KMS-11 (cell line): ENCODE measurements around the gene LTB4R.

Experiments
- H2AFZ ChIP-seq: fragments of 200-600 bp; sonication (generic); 2 replicates; pipeline ENCODE4 v1.6.1; 2016; ENCODE audit warnings: antibody characterized with exemption, mixed run types, low read depth
- H3K27ac ChIP-seq: fragments of 200-600 bp; sonication (generic); 2 replicates; pipeline ENCODE4 v1.6.1; 2016; ENCODE audit warnings: mild to moderate bottlenecking, mixed run types
- H3K27me3 ChIP-seq: fragments of 200-600 bp; sonication (generic); 2 replicates; pipeline ENCODE4 v1.6.1; 2017; ENCODE audit warnings: mild to moderate bottlenecking, low read depth, mixed run types, moderate library complexity; ENCODE audit not compliant: insufficient read depth
- H3K36me3 ChIP-seq: fragments of 200-600 bp; sonication (generic); 2 replicates; pipeline ENCODE4 v1.6.1; 2017; ENCODE audit warnings: mild to moderate bottlenecking, mixed run types; ENCODE audit not compliant: insufficient read depth
- H3K4me1 ChIP-seq: fragments of 200-600 bp; sonication (generic); 2 replicates; pipeline ENCODE4 v1.6.1; 2016; ENCODE audit warnings: mild to moderate bottlenecking, low read depth, mixed run types; ENCODE audit not compliant: poor library complexity, severe bottlenecking
- H3K4me2 ChIP-seq: fragments of 200-600 bp; sonication (generic); 2 replicates; pipeline ENCODE4 v1.7.0; 2016; ENCODE audit warnings: mild to moderate bottlenecking, mixed run types
- H3K4me3 ChIP-seq: fragments of 200-600 bp; sonication (generic); IDR thresholded peaks from 2 replicates; pipeline ENCODE4 v1.6.1; 2017; ENCODE audit warnings: low read depth, low read length, mixed read lengths; ENCODE audit not compliant: insufficient read depth
- H3K79me2 ChIP-seq: fragments of 200-600 bp; sonication (generic); 2 replicates; pipeline ENCODE4 v1.6.1; 2016; ENCODE audit warnings: low read depth, mixed run types; ENCODE audit not compliant: insufficient read depth
- H3K9ac ChIP-seq: fragments of 200-600 bp; sonication (generic); 2 replicates; pipeline ENCODE4 v1.6.1; 2016; ENCODE audit warnings: mild to moderate bottlenecking, mixed run types
- H4K20me1 ChIP-seq: fragments of 200-600 bp; sonication (generic); 2 replicates; pipeline ENCODE4 v1.6.1; 2016; ENCODE audit warnings: mild to moderate bottlenecking, mixed run types; ENCODE audit not compliant: insufficient read depth
- CTCF ChIP-seq: fragments of 200-600 bp; sonication (generic); conservative IDR thresholded peaks from 2 replicates; pipeline ENCODE4 v1.6.1; 2017; ENCODE audit warnings: low read depth, mild to moderate bottlenecking, antibody characterized with exemption, low read length, moderate library complexity, mixed read lengths

LTB4R gene

GRCh38 chr14:24269368-24269767 lies 41.9 kb upstream of the LTB4R start:
- Histone ChIP-seq H3K9ac (no peak overlapping the region), H4K20me1 (no peaks in the 10 kb centered on the region), H2AFZ (no peak overlapping the region), H3K27me3 (no peaks in the 10 kb centered on the region), H3K4me1 (peaks cover 22% of the 10 kb centered on the region), H3K4me3 (no peak overlapping the region), H3K27ac (no peak overlapping the region), H3K4me2 (no peak overlapping the region), H3K36me3 (no peaks in the 10 kb centered on the region), H3K79me2 (no peaks in the 10 kb centered on the region)
- no peak for TF ChIP-seq CTCF

DNA sequence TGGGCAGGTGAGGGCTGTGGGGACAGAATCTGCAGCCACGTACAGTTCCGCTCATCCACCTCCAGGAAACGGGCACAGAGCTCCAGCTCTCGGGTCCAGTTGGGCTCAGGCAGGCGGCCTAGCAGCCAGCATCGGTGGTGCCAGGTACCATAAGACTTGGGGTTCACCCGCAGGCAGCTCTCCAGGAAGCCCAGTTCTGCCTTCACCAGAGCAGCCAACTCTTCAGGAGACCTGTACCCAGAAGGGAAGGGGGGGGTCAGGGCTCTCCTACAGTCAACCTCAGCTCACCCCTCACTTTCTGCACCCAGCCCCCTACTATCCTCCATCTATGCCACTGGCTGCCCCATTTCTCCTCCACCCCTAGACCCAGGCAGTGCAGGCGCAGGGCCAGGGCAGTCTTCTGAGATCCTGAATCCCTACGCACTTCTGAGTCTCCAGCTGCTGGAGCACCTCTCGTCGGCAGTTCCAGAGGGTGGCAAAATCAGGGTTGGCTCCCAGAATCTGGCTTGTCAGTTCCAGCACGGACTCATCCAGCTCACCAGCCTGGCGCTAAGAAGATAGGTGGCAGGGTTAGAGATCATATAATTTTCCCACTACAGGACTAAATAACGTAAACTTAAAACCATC lies 41.3 kb upstream of the LTB4R start:
- H2AFZ ChIP-seq: no peak overlapping the region
- H3K4me1 ChIP-seq: peaks cover 24% of the 10 kb centered on the region
- TF ChIP-seq CTCF: no peak
- H3K27ac ChIP-seq: no peak overlapping the region
- no peaks in the 10 kb centered on the region for H4K20me1 ChIP-seq
- H3K9ac ChIP-seq: no peak overlapping the region
- no peaks in the 10 kb centered on the region for H3K27me3 ChIP-seq
- H3K79me2 ChIP-seq: no peaks in the 10 kb centered on the region
- no peaks in the 10 kb centered on the region for H3K36me3 ChIP-seq
- H3K4me3 ChIP-seq: no peak overlapping the region
- H3K4me2 ChIP-seq: no peak overlapping the region

DNA sequence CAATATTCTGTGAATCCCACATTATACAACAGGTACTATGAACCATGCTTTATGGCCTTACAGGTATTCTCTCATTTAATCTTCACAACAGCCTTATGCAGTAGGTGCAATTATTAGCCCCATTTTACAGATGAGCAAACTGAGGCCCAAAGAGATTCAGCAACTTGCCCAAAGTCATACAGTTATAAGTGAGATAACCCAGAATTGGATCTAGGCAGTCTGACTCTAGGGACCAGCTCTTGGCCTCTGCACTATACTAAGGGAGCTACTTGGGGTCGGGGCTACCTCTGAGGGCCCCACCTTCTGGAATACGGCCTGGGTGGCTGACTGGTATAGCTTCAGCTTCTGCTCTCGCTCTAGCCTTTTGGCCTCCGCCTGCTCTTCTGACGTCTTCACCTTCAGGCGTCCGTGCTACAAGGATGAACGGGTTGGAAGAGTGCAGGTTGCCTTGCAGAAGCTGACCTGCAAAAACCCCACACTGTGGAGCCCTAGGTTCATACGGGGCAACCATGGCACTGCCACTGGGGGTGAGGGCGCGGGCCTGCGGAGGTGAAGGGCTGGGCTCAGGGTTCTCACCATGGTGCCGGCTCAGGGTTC lies 40.7 kb upstream of the LTB4R start:
- Histone ChIP-seq H3K79me2 (no peaks in the 10 kb centered on the region), H3K4me2 (peak overlapping the region; percentile 80), H3K27ac (peak overlapping the region; percentile 83; the same call in 1 of the 2 replicates), H3K9ac (peak overlapping the region; percentile 94; the same call in 1 of the 2 replicates), H3K4me1 (peaks cover 24% of the 10 kb centered on the region), H3K27me3 (no peaks in the 10 kb centered on the region), H3K4me3 (no peak overlapping the region), H3K36me3 (no peaks in the 10 kb centered on the region), H4K20me1 (no peaks in the 10 kb centered on the region), H2AFZ (peak overlapping the region; percentile 78)
- TF ChIP-seq CTCF: no peak

DNA sequence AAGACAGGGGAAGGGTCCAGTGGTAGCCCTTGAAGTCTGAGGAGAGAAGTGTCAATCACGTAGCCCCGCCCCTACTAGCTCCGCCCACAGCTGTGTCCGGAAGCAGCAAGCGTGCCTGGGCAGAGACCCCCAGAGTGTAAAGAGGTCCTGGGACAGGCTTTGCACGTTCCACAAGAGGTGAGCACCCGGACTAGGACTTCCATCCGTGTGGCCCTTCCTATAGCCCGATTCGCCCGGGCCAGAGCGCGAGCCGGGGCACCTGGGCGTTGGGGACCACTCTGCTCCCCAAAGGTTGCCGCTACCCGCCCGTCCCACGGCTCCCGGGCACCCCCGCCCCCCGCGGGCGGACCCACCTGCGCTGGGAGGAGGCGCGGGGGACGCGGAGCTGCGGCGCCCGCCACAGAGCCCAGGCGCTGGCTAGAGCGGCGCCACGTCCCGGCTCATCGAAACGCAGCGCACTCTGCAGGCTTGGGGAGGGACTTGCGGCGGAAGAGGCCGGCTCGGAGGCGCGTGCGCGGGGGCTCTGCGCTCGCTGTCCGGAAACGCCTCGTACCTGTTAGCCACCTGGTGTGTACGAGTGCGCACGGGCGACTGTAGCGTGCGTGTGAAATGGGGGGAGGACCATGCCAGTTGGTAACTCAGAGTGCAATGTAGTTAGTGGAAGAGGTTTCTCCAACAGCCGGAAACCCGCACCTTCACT lies 40.0 kb upstream of the LTB4R start, which contains the start of gene RABGGTA:
TSS of gene RABGGTA (minus strand) at position 464 of the 700 bp plus-strand sequence. CDS start 482 bp downstream, outside the sequence.
- no peaks in the 10 kb centered on the region for H3K79me2 ChIP-seq
- peak within 1 kb of the TSS; percentile 83 for H3K27ac ChIP-seq
- H3K27me3 ChIP-seq: no peaks in the 10 kb centered on the region
- H3K9ac ChIP-seq: peak within 1 kb of the TSS; percentile 94
- peak within 1 kb of the TSS; percentile 80 for H3K4me2 ChIP-seq
- TF ChIP-seq CTCF: no peak
- no peaks in the 10 kb centered on the region for H4K20me1 ChIP-seq
- H3K36me3 ChIP-seq: no peaks in the 10 kb centered on the region
- peak within 1 kb of the TSS; percentile 78 for H2AFZ ChIP-seq
- no peak within 1 kb of the TSS for H3K4me3 ChIP-seq
- peaks cover 24% of the 10 kb centered on the region for H3K4me1 ChIP-seq
